Measurements from ENCODE around the gene PRM1.

PRM1 gene

DNA sequence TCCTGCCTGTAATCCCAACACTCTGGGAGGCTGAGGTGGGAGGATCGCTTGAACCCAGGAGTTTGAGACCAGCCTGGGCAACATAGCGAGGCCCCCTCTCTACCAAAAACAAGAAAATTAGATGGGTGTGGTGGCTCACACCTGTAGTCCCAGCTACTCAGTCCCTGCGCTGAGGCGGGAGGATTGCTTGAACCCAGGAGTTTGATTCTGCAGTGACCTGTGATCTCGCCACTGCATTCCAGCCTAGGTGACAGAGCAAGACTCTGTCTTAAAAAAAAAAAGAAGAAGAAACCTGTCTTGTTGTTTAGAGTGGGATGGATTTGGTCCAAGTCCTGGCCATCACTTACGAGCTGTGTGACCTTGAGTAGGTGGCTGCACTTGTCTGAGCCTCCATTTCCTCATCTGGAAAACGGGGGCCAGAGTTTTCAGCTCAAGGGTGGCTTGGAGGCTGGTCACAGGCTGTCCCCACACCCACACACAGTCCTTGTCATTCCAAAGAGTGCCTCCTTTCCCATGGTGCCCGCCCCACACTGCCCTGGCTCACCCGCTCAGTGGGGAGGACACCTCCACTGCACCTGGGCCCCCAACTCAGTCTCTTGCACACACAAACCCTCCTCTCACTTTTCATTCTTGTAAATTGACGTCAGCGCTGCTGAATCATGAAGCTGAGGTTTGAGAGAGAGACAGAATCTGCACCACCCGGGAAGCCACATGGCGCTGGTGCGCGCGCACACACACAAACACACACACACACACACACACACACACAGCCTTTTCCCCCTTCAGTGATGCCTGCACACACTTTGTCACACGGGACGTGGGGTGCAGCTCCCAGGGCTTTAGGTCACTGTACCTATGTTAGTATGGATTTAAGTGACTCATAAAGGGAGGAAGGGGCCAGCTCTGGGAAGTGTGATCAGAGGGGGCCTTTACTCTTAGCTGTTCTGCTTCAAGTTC is 29.3 kb downstream of the PRM1 start:
- peak; percentile 91 for DNase-seq

DNA sequence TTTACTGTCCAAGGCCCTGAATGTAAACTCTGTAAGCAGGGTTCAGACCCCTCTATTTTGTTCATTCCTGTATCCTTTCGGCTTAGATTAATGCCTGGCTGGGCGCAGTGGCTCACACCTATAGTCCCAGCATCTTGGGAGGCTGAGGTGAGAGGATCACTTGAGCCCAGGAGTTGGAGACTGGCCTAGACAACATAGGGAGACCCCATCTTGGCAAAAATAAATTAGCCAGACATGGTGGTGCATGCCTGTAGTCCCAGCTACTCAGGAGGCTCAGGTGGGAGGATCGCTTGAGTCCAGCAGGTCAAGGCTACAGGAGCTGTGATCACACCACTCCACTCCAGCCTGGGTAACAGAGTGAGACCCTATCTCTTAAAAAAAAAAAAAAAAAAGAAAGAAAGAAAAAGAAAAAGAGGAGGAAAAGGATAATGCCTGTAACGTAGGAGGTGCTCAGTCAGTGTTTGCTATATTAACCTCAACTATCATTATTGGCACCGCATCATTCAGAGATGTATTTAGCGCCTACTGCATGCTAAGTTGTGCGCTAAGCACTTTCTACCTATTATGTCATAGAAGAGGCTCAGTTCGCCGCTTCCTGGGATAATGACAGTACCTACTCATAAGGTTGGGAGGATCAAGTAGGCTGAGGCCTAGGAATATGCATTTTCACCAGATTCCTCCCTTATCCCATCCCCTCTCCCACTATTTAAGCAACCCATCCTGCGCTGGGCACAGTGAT is 30.2 kb downstream of the PRM1 start:
- peak; percentile 56 for DNase-seq

DNA sequence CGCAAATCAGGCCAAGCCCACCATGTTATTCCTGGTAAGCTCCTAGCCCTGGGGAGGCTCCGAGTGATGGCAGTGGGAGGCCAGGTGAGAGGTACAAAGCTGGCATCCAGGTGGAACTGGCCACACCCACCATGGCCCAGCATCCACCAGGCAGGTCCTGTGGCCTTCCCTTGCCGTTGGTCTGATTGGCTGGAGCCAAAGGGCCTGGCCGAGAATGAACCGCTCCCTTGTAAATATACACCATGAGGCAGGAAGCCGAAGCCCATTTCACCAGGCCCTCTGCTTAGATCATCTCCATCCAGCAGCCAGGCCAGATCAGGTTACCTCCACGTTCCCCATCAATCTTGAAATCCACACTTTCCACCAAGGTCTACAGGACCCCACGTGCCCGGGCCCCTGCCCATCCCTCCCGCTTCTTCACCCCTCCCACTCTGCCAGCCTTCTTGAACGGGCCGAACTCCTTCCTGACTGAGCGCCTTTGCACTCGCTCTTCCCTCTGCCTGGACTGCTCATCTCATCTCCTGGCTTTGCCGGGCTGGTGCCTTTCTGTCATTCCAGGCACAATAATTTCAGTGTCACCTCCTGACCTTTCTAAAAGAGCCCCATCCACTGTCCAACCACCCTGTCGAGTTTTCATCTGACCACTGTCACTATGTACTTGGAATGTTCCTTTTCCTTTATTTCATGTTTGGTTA is 30.9 kb downstream of the PRM1 start:
- DNase-seq = peak; percentile 71

GRCh38 chr16:11249233-11250061 is 31.7 kb downstream of the PRM1 start:
- no peak for DNase-seq

DNA sequence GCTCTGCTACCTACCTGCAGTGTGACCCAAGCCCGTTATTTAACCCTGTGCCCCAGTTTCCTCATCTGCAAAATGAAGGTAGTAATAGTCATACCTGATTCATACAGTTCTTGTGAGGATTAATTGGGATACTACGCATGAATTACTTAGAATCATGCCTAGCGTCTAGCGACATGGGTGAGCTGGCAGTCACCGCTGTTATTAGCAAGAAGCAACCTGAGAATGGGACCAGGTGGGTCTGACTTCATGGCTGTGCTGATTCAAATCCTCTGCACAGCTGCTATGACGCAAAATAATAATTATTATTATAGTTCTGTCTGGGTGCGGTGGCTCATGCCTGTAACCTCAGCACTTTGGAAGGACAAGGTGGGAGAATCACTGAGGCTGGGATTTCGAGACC is 33.0 kb downstream of the PRM1 start:
- DNase-seq = no peak

- DNase-seq = peak; percentile 61
These were observed 35.1 kb downstream of the PRM1 start for GRCh38 chr16:11245988-11246387.

DNA sequence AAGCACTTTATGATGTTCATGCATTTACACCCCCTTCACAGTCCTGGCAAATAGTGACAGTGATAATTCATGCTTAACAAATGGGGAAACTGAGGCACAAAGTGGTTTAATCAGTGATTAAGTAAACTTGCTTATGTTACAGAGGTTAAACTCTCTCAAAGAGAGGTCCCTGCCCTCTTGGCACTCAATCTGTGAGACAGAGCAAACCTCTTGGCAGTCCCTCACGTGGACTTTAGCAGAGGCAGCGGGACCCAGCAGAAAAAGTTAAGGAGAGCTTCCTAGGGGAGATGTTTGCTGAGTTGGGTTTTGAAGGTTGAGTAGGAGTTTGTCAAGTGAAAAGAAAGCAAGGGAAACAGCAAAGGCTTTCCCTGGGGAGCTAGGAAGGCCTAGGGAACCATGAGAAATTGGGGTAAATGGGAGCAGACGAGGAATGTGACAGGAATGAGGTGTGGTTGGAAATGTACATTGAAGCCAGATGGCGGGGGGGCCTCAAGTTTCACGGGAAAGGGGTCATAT is 35.9 kb downstream of the PRM1 start:
- DNase-seq = no peak

- DNase-seq = no peak
These were observed 38.5 kb downstream of the PRM1 start for GRCh38 chr16:11242658-11243057.

- no peak for DNase-seq
These were observed 39.5 kb downstream of the PRM1 start for GRCh38 chr16:11241480-11242204.

DNA sequence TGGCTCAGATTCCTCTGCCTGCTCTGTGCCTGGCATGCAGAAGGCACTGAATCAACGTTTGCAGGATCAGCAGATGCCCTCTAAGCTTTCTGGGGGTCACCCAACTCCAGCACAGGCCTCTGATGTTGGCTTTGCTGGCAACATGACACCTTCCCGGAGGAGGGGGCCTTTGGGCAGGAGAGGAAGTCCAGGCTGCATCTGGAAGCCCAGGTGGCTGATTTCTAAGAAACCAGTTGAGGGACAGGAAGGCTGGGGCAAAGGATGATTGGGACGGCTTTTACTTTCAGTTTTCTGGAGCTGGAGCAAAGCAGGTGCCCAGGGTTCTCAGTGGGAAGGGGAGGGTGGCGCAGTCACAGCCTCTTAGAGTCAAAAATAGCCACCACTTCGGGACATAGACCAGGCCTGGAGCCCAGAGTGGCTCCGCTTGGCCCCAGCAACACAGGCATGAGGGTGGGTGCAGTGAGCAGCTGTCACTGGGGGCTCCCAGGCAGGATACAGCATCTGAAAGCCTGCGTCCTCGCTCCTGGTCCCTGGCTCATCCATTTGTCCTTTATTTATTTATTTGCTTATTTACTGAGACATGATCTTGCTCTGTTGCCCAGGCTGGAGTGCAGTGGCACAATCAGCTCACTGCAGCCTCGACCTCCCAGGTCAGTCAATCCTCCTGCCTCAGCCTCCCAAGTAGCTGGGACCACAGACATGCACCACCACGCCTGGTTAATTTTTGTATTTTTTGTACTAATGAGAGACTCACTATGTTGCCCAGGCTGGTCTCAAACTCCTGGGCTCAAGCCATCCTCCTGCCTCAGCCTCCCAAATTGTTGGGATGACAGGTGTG is 40.3 kb downstream of the PRM1 start:
- no peak for DNase-seq

GRCh38 chr16:11239644-11240632 is 41.2 kb downstream of the PRM1 start:
- DNase-seq = no peak

- DNase-seq = no peak
These were observed 42.6 kb downstream of the PRM1 start for GRCh38 chr16:11238272-11239202.

- no peak for DNase-seq
These were observed 44.5 kb downstream of the PRM1 start for GRCh38 chr16:11236461-11237254.

DNA sequence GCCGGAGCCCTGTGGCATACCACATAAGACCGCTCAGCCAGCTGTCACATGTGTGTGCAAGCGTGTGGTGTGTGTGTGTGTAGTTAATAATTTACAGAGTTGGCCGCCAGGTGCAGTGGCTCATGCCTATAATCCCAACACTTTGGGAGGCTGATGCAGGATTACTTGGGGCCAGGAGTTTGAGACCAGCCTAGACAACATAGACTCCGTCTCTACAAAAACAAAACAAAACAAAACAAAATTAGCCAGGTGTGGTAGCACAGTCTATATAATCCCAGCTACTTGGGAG is 45.5 kb downstream of the PRM1 start:
- no peak for DNase-seq

DNA sequence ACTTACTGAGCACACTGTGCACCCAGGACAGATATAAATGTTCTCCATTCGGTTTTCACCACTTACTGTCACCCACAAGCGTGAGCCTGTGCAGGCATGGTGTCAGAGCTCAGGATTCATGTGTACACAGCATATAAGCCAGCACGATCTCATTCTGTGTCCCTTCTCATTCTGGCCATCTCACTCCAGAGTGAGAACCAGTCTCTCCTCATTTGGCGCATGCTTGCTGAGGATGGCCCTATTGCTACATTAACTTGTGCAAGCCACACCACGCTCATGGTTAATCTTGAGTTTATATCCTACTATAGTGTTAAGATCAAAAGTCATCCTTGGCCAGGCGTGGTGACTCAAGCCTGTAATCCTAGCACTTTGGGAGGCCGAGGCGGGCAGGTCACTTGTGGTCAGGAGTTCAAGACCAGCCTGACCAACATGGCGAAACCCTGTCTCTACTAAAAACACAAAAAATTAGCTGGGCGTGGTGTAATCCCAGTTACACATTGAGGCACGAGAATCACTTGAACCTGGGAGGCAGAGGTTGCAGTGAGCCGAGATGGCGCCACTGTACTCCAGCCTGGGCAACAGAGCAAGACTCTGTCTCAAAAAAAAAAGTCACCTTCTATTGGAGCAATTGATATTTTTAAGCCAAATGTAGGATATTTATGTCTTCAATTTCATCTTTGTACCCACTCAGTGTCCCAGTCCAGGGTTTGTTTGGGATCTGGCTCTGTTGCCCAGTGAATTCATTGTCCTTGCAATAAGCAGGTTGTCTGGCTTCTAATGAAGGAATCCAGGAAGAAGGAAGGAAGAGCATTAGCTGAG is 46.0 kb downstream of the PRM1 start:
- no peak for DNase-seq

GRCh38 chr16:11233727-11234376 is 47.3 kb downstream of the PRM1 start:
- peak; percentile 88 for DNase-seq

Data from stimulated activated CD8-positive, alpha-beta memory T cell treated with anti-CD3 and anti-CD28 coated beads, Interleukin-4, amount 100 ng/mL, for 48 hours (primary cell).